Mucosa of stomach (tissue), 1 donor: ENCODE data around the gene PYCR2.

ENCODE experiments used
- H3K27me3 ChIP-seq: one replicate; pipeline ENCODE4 v1.7.0; 2013; ENCODE audit warnings: mild to moderate bottlenecking, low read length; ENCODE audit not compliant: control insufficient read depth, insufficient read depth
- H3K36me3 ChIP-seq: one replicate; pipeline ENCODE4 v1.7.0; 2013; ENCODE audit warnings: low read length; ENCODE audit not compliant: control insufficient read depth, insufficient read depth
- H3K4me1 ChIP-seq: one replicate; pipeline ENCODE4 v1.7.0; 2013; ENCODE audit warnings: mild to moderate bottlenecking, low read length; ENCODE audit not compliant: control insufficient read depth, insufficient read depth
- H3K4me3 ChIP-seq: one replicate; pipeline ENCODE4 v1.7.0; 2013; ENCODE audit warnings: low read length
- H3K9ac ChIP-seq: one replicate; pipeline ENCODE4 v1.7.0; 2013; ENCODE audit warnings: mild to moderate bottlenecking, low read length, moderate library complexity
- H3K9me3 ChIP-seq: one replicate; pipeline ENCODE4 v1.7.0; 2013; ENCODE audit warnings: mild to moderate bottlenecking, low read length, moderate library complexity; ENCODE audit not compliant: control insufficient read depth
- donor health status: Pancreatic carcinoma.

Gene PYCR2

GRCh38 chr1:225883616-225884265, 40.3 kb downstream of the PYCR2 start:
- Histone ChIP-seq H3K36me3 (no peaks in the 10 kb centered on the region), H3K4me3 (no peak overlapping the region), H3K9me3 (no peaks in the 10 kb centered on the region), H3K9ac (peak overlapping the region; percentile 96), H3K4me1 (peaks cover 47% of the 10 kb centered on the region), H3K27me3 (no peaks in the 10 kb centered on the region)

GRCh38 chr1:225882694-225883615, 41.1 kb downstream of the PYCR2 start:
- no peaks in the 10 kb centered on the region for H3K27me3 ChIP-seq
- H3K4me1 ChIP-seq, result peaks cover 49% of the 10 kb centered on the region
- H3K36me3 ChIP-seq, result no peaks in the 10 kb centered on the region

DNA sequence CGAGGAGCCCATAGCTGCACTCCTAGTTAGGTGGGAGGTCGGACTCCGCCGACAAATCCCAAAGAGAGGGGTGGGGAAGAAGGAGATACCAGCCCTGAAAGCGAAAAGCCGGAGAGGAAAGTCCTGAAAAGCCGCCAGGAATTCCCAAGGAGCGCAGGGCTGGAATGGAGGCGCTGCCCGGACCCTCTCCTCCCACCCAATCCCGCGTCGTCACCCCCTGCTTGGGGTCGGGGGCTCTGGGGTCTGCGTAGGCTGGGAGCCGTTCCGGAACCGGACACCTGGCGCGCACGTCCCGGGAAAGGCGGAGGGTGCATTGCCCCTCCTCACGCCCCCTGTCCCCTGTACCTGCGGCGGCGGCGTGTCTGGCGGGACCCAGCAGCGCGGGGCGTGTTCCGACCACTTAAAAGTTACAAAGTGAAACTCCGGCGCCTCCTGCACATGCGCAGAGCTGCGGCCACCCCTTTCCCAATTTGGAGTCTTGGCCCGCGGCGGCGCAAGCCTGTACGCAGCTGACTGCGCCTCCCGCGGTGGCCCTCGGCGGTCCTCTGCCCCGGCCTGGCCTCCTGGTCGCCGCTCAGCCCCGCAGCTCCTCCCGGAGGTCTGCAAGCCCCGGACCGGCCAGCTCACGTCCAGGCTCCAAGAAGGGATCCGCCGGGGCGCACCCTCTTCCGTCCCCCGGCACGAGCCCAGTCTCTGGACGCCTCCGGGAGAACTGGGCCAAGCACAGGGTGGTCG, 41.9 kb downstream of the PYCR2 start, which contains the start of gene TMEM63A:
Gene TMEM63A (minus strand): TSS at position 422 of the 735 bp plus-strand sequence. CDS start 4,800 bp downstream, outside the sequence.
- peaks cover 57% of the 10 kb centered on the region for H3K4me1 ChIP-seq

More at GRCh38 chr1:225882694-225883615, 41.1 kb downstream of the PYCR2 start:
- Histone ChIP-seq H3K9me3 (no peaks in the 10 kb centered on the region), H3K4me3 (peak overlapping the region; percentile 74), H3K9ac (peak overlapping the region; percentile 96)

GRCh38 chr1:225881081-225881958, 42.7 kb downstream of the PYCR2 start:
- H3K9ac ChIP-seq, result peak overlapping the region; percentile 96
- no peaks in the 10 kb centered on the region for H3K9me3 ChIP-seq
- H3K27me3 ChIP-seq, result no peaks in the 10 kb centered on the region
- H3K4me3 ChIP-seq, result peak overlapping the region; percentile 74
- H3K36me3 ChIP-seq, result peaks cover 6% of the 10 kb centered on the region
- peaks cover 59% of the 10 kb centered on the region for H3K4me1 ChIP-seq

More for the DNA sequence above, 41.9 kb downstream of the PYCR2 start, which contains the start of gene TMEM63A:
- Histone ChIP-seq H3K4me3 (peak within 1 kb of the TSS; percentile 74), H3K36me3 (peaks cover 5% of the 10 kb centered on the region), H3K9ac (peak within 1 kb of the TSS; percentile 96), H3K27me3 (no peaks in the 10 kb centered on the region), H3K9me3 (no peaks in the 10 kb centered on the region)

GRCh38 chr1:225880636-225881035, 43.4 kb downstream of the PYCR2 start:
- peaks cover 6% of the 10 kb centered on the region for H3K36me3 ChIP-seq
- H3K9ac ChIP-seq, result peak overlapping the region; percentile 96
- H3K4me3 ChIP-seq, result peak overlapping the region; percentile 74
- H3K27me3 ChIP-seq, result no peaks in the 10 kb centered on the region
- H3K4me1 ChIP-seq, result peaks cover 63% of the 10 kb centered on the region
- H3K9me3 ChIP-seq, result no peaks in the 10 kb centered on the region

DNA sequence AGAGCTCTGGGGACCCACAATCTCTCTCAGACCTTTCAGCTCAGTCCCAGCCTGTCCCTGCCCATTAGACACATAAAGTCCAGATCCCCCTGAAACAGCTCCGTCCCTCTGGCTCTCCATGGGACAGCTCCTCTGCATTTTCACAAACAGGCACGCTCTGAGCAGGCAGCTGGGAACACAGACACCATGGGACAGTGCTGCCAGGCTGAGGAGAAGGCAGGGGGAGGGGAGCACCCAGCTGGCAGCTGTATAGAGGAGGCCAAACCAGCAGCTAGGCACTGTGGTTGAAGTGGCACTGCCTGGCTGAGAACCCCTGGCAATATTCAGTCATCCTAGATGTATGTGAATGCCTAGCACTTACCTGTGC, 43.8 kb downstream of the PYCR2 start:
- H3K9me3 ChIP-seq, result no peaks in the 10 kb centered on the region
- peaks cover 68% of the 10 kb centered on the region for H3K4me1 ChIP-seq
- H3K27me3 ChIP-seq, result no peaks in the 10 kb centered on the region
- H3K4me3 ChIP-seq, result peak overlapping the region; percentile 31
- H3K9ac ChIP-seq, result peak overlapping the region; percentile 96
- H3K36me3 ChIP-seq, result peaks cover 6% of the 10 kb centered on the region

GRCh38 chr1:225879521-225880221, 44.4 kb downstream of the PYCR2 start:
- Histone ChIP-seq H3K9ac (peak overlapping the region; percentile 96), H3K4me1 (peaks cover 73% of the 10 kb centered on the region), H3K4me3 (peak overlapping the region; percentile 31), H3K36me3 (peaks cover 6% of the 10 kb centered on the region), H3K9me3 (no peaks in the 10 kb centered on the region), H3K27me3 (no peaks in the 10 kb centered on the region)

- Histone ChIP-seq H3K36me3 (peaks cover 13% of the 10 kb centered on the region), H3K4me3 (no peak overlapping the region), H3K27me3 (no peaks in the 10 kb centered on the region), H3K9me3 (no peaks in the 10 kb centered on the region), H3K4me1 (peaks cover 81% of the 10 kb centered on the region), H3K9ac (peak overlapping the region; percentile 15)
Observed at GRCh38 chr1:225878282-225878681, 45.8 kb downstream of the PYCR2 start.

DNA sequence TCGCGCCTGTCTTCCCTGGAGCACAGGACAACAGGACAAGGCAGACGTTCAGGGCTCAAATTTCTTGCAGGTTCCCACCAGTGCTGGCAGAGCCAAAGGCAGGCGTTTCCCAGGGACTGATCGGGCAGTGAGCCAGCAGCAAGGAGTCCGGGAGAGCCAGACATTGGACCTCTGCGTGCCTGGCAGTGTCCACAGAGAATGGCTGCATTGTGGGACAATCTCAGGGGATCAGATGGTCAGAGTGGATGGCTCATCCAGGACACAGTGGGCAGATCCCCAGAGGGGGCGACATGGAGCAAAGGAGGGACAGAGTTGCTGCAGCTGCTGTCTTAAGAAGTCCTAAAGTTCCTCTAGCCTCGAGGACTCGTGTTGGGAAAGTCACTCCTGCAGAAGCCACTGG, 46.5 kb downstream of the PYCR2 start:
- H3K27me3 ChIP-seq, result no peaks in the 10 kb centered on the region
- peaks cover 88% of the 10 kb centered on the region for H3K4me1 ChIP-seq
- peak overlapping the region; percentile 47 for H3K9ac ChIP-seq
- no peaks in the 10 kb centered on the region for H3K9me3 ChIP-seq
- peaks cover 13% of the 10 kb centered on the region for H3K36me3 ChIP-seq
- H3K4me3 ChIP-seq, result no peak overlapping the region

DNA sequence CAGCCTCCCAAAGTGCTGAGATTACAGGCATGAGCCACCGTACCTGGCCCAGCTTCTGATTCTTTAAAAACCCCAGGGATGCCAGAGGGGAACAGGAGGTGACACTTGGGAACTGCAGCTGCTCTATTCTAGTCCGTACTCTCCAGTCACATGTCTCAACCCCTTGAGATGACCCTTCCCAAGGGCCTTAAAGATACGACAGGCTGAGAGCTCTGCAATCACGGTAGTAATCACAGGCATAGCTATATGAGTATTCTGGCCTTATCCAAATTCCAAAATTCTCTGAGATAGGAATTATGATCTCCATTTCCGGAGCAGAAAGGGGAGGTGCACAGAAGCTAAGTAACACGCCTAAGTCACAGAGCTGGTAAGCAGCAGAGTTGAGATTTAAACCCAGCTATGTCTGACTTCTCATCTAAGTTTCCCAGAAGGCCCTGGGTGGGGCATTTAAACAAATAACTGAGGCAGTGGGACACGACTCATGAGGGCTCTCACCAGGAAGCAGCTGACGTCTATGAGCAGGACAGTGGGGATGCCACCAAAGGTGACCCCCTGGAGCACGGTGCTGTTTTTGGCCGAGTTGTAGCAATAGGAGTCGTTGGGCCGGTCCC, 47.0 kb downstream of the PYCR2 start:
- Histone ChIP-seq H3K9ac (peak overlapping the region; percentile 47), H3K36me3 (peaks cover 13% of the 10 kb centered on the region), H3K4me3 (no peak overlapping the region), H3K4me1 (peaks cover 93% of the 10 kb centered on the region), H3K9me3 (no peaks in the 10 kb centered on the region), H3K27me3 (no peaks in the 10 kb centered on the region)
